Adrenal gland (tissue), 5 donors: ENCODE data around the gene EBF3.

Experiments
- POLR2A ChIP-seq, 2 donors: fragments of 450-650 bp; IDR thresholded peaks; one replicate each; pipeline ENCODE4 v1.6.1; 2017; ENCODE audit warnings: antibody characterized with exemption in 2 of 2, mild to moderate bottlenecking in 2 of 2, moderate library complexity in 1 of 2
- TF ChIP-seq, protein P1 (sequence below), 6 experiments: fragments of 450-650 bp in 4 of 6; fragments of 200-600 bp in 2 of 6; sonication (generic) in 1 of 6; IDR thresholded peaks; 1 replicate in 5 of 6; 2 replicates in 1 of 6; pipeline versions ENCODE4 v1.5.1 to v1.8.0; 2016 to 2021; ENCODE audit warnings: antibody characterized with exemption in 6 of 6, mild to moderate bottlenecking in 2 of 6, moderate library complexity in 1 of 6
- donor health status: DM: no; HTN: no; CAD: no.

DNA sequence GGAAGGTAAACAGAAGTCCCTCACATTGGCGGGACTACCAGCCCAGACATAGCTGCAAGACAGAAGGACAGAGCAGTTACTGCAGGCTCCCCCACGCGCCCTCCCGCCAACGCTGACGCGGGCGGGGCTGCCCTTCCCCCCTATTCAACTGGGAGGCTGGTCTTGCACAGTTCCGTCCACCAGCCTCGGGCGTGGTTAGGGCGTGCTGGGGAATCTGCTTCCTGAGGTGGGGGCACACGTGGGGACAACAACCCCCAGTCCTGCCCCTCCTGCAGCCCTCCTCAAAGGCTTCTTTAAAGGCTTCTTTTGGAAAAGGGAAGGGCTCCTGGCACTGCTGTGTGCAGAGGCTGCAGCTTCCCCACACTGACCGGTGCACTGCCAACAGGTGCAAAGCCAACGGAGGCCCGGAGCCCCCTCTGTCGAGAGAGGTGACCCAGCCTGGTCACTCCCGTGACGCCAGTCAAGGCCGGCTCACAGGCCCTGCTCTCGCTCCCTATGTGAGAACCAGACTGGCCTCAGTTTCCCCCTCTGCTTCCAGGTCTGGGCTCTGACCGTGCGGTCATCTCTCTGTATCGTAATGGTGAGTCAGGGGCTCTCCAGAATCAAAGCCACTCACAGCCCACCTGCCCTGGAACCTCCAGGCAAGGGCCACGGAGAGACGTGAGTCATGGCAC is 126.0 kb downstream of the EBF3 start:
- TF ChIP-seq, protein P1, sequence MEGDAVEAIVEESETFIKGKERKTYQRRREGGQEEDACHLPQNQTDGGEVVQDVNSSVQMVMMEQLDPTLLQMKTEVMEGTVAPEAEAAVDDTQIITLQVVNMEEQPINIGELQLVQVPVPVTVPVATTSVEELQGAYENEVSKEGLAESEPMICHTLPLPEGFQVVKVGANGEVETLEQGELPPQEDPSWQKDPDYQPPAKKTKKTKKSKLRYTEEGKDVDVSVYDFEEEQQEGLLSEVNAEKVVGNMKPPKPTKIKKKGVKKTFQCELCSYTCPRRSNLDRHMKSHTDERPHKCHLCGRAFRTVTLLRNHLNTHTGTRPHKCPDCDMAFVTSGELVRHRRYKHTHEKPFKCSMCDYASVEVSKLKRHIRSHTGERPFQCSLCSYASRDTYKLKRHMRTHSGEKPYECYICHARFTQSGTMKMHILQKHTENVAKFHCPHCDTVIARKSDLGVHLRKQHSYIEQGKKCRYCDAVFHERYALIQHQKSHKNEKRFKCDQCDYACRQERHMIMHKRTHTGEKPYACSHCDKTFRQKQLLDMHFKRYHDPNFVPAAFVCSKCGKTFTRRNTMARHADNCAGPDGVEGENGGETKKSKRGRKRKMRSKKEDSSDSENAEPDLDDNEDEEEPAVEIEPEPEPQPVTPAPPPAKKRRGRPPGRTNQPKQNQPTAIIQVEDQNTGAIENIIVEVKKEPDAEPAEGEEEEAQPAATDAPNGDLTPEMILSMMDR (IDR thresholded peaks at IDR 0.05) = no peak
- no peak for TF ChIP-seq POLR2A (IDR thresholded peaks at IDR 0.05)
